Dendritic cell treated with granulocyte-macrophage colony-stimulating factor and Interleukin-4, amounts not matched to agents 40 ng/mL and 50 ng/mL, for 4 days (primary cell): ENCODE data around the gene PDE10A.
"Not testable (repeated sequence)": the region's sequence is repeated elsewhere in the genome, so short reads cannot be mapped to it uniquely, and the experiment has no call there.

Experiments used
- H3K27ac Mint-ChIP-seq: one replicate; pipeline ENCODE4 v1.8.0; 2022; ENCODE audit warnings: mild to moderate bottlenecking, mixed read lengths
- H3K27me3 Mint-ChIP-seq: one replicate; pipeline ENCODE4 v1.8.0; 2022; ENCODE audit warnings: mild to moderate bottlenecking, mixed read lengths
- H3K36me3 Mint-ChIP-seq: one replicate; pipeline ENCODE4 v1.8.0; 2022; ENCODE audit warnings: low read depth, mixed read lengths
- H3K4me1 Mint-ChIP-seq: one replicate; pipeline ENCODE4 v1.8.0; 2022; ENCODE audit warnings: low read depth, mixed read lengths
- H3K4me3 Mint-ChIP-seq: one replicate; pipeline ENCODE4 v1.8.0; 2022; ENCODE audit warnings: mild to moderate bottlenecking, moderate library complexity, mixed read lengths
- H3K9me3 Mint-ChIP-seq: one replicate; pipeline ENCODE4 v1.8.0; 2022; ENCODE audit warnings: mixed read lengths
- intact Hi-C: fragments of 100-400 bp; cut with micrococcal nuclease; formaldehyde crosslinking; loops from one replicate; pipeline ENCODE4 v1.15.0; 2022

PDE10A gene

GRCh38 chr6:165514621-165515020, 148.4 kb downstream of the PDE10A start:
- H3K27ac Mint-ChIP-seq, result no peak overlapping the region
- H3K4me3 Mint-ChIP-seq, result no peak overlapping the region
- peaks cover 21% of the 10 kb centered on the region for H3K9me3 Mint-ChIP-seq
- H3K4me1 Mint-ChIP-seq, result no peaks in the 10 kb centered on the region
- intact Hi-C loops, result no loop called here
- H3K36me3 Mint-ChIP-seq, result no peaks in the 10 kb centered on the region
- H3K27me3 Mint-ChIP-seq, result no peaks in the 10 kb centered on the region

- intact Hi-C loops, result no loop called here
- H3K27me3 Mint-ChIP-seq, result no peaks in the 10 kb centered on the region
- H3K4me1 Mint-ChIP-seq, result no peaks in the 10 kb centered on the region
- no peaks in the 10 kb centered on the region for H3K36me3 Mint-ChIP-seq
- H3K9me3 Mint-ChIP-seq, result peaks cover 9% of the 10 kb centered on the region
- H3K27ac Mint-ChIP-seq, result no peak overlapping the region
- no peak overlapping the region for H3K4me3 Mint-ChIP-seq
Observed at GRCh38 chr6:165511807-165512206, 151.2 kb downstream of the PDE10A start.

DNA sequence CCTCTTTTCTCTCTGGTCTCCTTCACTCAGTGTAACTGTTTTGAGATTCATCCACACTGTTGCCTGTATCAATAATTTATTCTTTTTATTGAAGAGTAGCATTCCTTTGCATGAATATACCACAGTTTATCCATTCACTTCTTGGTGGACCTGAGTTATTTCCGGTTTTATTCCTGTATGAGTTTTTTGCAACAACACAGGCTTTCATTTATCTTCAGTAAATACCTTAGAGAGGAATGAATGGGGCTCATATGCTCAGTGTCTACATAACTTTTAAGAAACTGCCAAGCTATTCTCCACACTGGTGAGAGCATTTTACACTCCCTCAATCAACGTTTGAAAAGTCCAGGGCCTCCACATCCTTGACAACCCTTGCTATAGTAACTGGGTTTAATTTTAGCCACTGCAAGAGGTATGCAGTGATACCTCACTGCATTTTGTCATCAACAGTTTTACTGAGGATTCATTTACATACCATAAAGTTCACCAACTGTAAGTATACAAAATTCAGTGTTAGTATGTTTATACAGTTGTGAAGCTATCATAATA, 154.6 kb downstream of the PDE10A start:
- H3K36me3 Mint-ChIP-seq, result no peaks in the 10 kb centered on the region
- no peaks in the 10 kb centered on the region for H3K4me1 Mint-ChIP-seq
- no peak overlapping the region for H3K4me3 Mint-ChIP-seq
- no peak overlapping the region for H3K27ac Mint-ChIP-seq
- H3K27me3 Mint-ChIP-seq, result no peaks in the 10 kb centered on the region
- intact Hi-C loops, result no loop called here
- no peaks in the 10 kb centered on the region for H3K9me3 Mint-ChIP-seq

- intact Hi-C loops, result no loop called here
- no peak overlapping the region for H3K4me3 Mint-ChIP-seq
Observed at GRCh38 chr6:165506657-165507056, 156.4 kb downstream of the PDE10A start.

GRCh38 chr6:165500214-165500907, 162.7 kb downstream of the PDE10A start:
- H3K27ac Mint-ChIP-seq, H3K36me3 Mint-ChIP-seq, intact Hi-C loops, H3K27me3 Mint-ChIP-seq, H3K9me3 Mint-ChIP-seq, H3K4me3 Mint-ChIP-seq, H3K4me1 Mint-ChIP-seq: not testable (repeated sequence)

More at GRCh38 chr6:165506657-165507056, 156.4 kb downstream of the PDE10A start:
- Mint-ChIP-seq H3K27ac (no peak overlapping the region), H3K4me1 (no peaks in the 10 kb centered on the region), H3K36me3 (no peaks in the 10 kb centered on the region), H3K27me3 (no peaks in the 10 kb centered on the region), H3K9me3 (no peaks in the 10 kb centered on the region)

GRCh38 chr6:165497472-165497871, 165.6 kb downstream of the PDE10A start:
- H3K4me3 Mint-ChIP-seq, result no peak overlapping the region
- H3K27ac Mint-ChIP-seq, result no peak overlapping the region
- no peaks in the 10 kb centered on the region for H3K9me3 Mint-ChIP-seq
- intact Hi-C loops, result no loop called here
- no peaks in the 10 kb centered on the region for H3K36me3 Mint-ChIP-seq
- no peaks in the 10 kb centered on the region for H3K27me3 Mint-ChIP-seq
- H3K4me1 Mint-ChIP-seq, result no peaks in the 10 kb centered on the region

DNA sequence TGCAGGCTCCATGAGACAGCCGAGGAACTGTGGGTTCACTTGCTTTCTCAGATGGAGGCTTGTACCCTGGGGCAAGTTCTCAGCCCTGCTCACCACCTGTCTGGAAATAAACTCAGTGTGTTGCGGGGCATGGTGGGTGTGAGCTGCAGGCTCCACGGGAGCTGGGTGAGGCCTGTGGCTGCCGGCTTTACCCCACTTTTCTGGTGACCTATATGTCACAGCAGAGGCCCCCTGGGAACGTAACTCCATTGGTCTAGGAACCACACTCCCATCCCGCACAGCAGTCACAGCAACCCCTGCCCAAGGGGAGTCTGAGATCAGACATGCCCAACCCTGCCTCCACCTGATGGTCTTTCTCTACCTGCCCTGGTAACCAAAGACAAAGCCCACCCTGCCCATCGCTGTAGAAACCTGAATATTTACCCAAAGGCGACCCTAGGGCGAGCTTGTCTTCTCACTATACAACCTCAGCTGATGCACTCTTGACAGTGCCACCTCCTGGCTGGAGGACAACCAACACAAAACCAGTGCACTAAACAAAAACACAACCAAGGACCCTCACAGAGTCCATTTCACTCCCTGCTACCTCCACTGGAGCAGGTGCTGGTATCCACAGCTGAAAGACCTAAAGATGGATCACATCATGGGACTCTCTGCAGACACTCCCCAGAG, 174.3 kb downstream of the PDE10A start:
- Mint-ChIP-seq H3K27ac (no peak overlapping the region), H3K4me1 (no peaks in the 10 kb centered on the region), H3K9me3 (peaks cover 25% of the 10 kb centered on the region), H3K4me3 (no peak overlapping the region), H3K27me3 (no peaks in the 10 kb centered on the region), H3K36me3 (no peaks in the 10 kb centered on the region)
- intact Hi-C loops, result no loop called here

DNA sequence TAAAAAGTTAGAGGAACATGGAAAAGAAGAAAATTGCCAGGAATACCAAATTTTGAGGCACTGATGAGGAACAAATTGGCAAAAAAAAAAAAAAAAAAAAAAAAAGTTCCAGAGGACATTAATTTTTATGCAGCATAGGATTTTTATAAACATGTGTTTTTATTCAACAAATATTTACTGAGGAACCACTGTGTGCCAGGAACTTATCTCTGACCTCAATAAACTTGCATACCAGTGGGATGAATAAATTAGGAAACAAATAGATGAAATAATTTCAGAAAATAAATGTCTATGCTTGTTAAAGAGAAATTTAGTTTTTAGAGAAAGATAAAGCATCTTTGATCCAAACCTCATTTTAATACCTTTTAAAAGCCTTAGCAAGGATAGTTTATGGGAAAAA, 175.1 kb downstream of the PDE10A start:
- H3K27ac Mint-ChIP-seq, result no peak overlapping the region
- H3K27me3 Mint-ChIP-seq, result no peaks in the 10 kb centered on the region
- no peaks in the 10 kb centered on the region for H3K36me3 Mint-ChIP-seq
- no peaks in the 10 kb centered on the region for H3K4me1 Mint-ChIP-seq
- intact Hi-C loops, result no loop called here
- H3K4me3 Mint-ChIP-seq, result no peak overlapping the region
- peaks cover 25% of the 10 kb centered on the region for H3K9me3 Mint-ChIP-seq

DNA sequence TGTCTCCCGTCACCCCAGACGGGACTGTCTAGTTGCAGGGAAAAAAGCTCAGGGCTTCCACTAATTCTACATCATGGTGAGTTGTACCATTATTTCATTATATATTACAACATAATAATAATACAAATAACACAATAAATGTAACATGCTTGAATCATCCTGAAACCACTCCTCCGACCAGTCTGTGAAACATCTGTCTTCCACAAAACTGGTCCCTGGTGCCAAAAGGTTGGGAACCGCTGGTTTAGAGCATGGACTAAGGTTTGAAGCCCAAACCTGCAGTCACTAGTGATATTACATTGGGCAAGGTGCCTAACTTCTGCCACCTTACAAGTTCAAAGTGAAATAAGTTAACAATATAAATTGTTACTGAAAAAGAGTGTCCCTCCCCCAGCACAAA, 175.7 kb downstream of the PDE10A start:
- H3K27me3 Mint-ChIP-seq, result no peaks in the 10 kb centered on the region
- intact Hi-C loops, result no loop called here
- no peaks in the 10 kb centered on the region for H3K36me3 Mint-ChIP-seq
- H3K4me3 Mint-ChIP-seq, result no peak overlapping the region
- H3K9me3 Mint-ChIP-seq, result peaks cover 25% of the 10 kb centered on the region
- H3K4me1 Mint-ChIP-seq, result no peaks in the 10 kb centered on the region
- no peak overlapping the region for H3K27ac Mint-ChIP-seq

- Mint-ChIP-seq H3K4me1 (no peaks in the 10 kb centered on the region), H3K36me3 (no peaks in the 10 kb centered on the region), H3K4me3 (no peak overlapping the region), H3K27ac (no peak overlapping the region), H3K9me3 (peaks cover 19% of the 10 kb centered on the region), H3K27me3 (no peaks in the 10 kb centered on the region)
- intact Hi-C loops, result no loop called here
Observed at GRCh38 chr6:165486183-165487137, 176.6 kb downstream of the PDE10A start.

DNA sequence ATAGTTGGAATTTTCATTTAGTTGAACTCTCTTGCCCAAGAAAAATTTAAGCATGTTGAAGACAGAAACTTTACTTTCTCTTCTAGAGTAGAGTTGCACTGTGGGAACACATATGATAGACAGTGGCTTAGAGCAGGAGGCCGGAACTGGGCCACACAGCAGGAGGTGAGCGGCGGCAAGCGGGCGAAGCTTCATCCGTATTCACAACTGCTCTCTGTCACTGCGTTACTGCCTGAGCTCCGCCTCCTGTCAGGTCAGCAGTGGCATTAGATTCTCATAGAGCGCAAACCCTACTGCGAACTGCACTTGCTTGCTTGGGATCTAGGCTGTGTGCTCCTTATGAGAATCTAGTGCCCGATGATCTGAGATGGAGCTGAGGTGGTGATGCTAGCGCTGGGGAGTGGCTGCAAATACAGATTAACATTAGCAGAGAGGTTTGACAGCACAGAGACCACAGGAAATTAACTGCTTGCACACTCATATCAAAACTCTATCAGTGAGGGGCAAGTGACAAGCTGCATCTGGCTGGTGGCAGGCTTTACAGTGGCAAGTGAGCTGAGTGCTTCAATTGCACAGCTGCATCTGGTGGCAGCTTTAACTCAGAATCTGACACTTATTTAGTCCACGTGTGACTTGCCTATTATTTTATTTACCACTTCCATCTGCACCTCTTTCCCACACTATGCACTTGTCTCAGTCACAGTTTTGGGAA, 178.7 kb downstream of the PDE10A start:
- H3K27me3 Mint-ChIP-seq, result no peaks in the 10 kb centered on the region
- no peaks in the 10 kb centered on the region for H3K36me3 Mint-ChIP-seq
- no peaks in the 10 kb centered on the region for H3K4me1 Mint-ChIP-seq
- no peak overlapping the region for H3K4me3 Mint-ChIP-seq
- H3K9me3 Mint-ChIP-seq, result peaks cover 4% of the 10 kb centered on the region
- H3K27ac Mint-ChIP-seq, result no peak overlapping the region
- intact Hi-C loops, result no loop called here

DNA sequence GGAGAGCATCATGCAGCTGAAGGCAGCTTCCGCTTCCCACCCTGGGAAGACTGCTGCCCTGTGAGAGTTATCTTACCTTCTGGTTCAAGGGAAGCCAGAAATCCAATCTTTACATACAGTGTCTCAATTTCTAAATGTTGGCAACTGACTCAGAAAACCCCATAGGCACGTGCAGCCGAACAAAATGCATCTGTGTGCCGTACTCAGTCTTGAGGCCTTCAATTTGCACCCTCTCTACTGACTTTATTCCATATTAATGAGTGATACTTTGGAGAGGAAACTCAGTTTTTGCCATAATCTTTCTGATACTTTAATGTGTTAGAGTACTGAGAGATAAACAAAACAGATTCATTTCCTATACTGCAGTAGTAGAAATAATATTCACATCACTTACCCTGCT, 181.1 kb downstream of the PDE10A start:
- intact Hi-C loops, result no loop called here
- Mint-ChIP-seq H3K4me3 (no peak overlapping the region), H3K9me3 (no peaks in the 10 kb centered on the region), H3K27me3 (no peaks in the 10 kb centered on the region), H3K36me3 (no peaks in the 10 kb centered on the region), H3K27ac (no peak overlapping the region), H3K4me1 (no peaks in the 10 kb centered on the region)

DNA sequence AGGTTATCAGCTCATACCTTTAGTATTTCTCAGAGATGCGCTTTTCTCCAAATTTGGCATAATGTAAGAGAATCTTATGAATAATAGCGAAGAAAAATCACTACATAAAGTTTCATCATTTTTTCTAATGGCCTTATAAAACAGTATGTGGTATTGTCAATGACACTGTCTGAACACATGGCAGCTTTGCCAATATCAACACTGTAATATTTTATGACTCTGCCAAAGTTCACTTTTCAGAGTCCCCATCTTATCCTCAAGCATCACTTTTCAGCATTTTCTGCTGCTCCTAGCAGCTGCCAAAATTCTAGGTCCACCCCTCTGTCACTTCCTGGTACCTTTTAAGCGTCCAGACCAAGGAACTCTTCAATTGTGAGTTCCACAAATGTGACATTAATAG, 182.1 kb downstream of the PDE10A start:
- Mint-ChIP-seq H3K4me1 (no peaks in the 10 kb centered on the region), H3K9me3 (no peaks in the 10 kb centered on the region), H3K4me3 (no peak overlapping the region), H3K36me3 (no peaks in the 10 kb centered on the region), H3K27ac (no peak overlapping the region), H3K27me3 (no peaks in the 10 kb centered on the region)
- intact Hi-C loops, result no loop called here
